ENCODE results near the gene VWA2. TPM values are rescaled to one million over a fixed set of nuclear protein-coding genes. Genes with fewer than 3 reads are reported as not detected.

Gene VWA2
- total and polyA plus RNA-seq, 2 of the 4 experiments (the other 2 are of a cell fraction), result not detected

GRCh38 chr10:114207349-114207748 is 31.7 kb upstream of the VWA2 start:
- H3K23ac ChIP-seq (ENCODE audit: low read depth, low read length), result no peak overlapping the region
- no peak overlapping the region for H3K14ac ChIP-seq (replicated peaks; ENCODE audit: low read depth, low read length)
- no peak overlapping the region for H2BK15ac ChIP-seq (ENCODE audit: low read depth, low read length)
- H3K56ac ChIP-seq (ENCODE audit: extremely low read depth, insufficient read depth, low read length), result no peak overlapping the region
- dilution Hi-C loops (cut with HindIII; ENCODE audit: low sequenced_read_pairs, unreplicated experiment) (no loop called here), intact Hi-C loops (cut with micrococcal nuclease) (no loop called here), in situ Hi-C loops (cut with MboI; ENCODE audit: low sequenced_read_pairs) (no loop called here)
- H3K4me1 ChIP-seq (ENCODE audit: control insufficient read depth, insufficient read depth, low read length), result no peaks in the 10 kb centered on the region
- H2BK20ac ChIP-seq (ENCODE audit: low read depth, low read length), result no peak overlapping the region
- H3K4me2 ChIP-seq (ENCODE audit: low read depth, low read length), result no peak overlapping the region
- WGBS, 2 experiments (ENCODE audit: extremely low coverage in 2 of 2, insufficient read length in 1 of 2), result 50% methylated on average over 1 of the region's 1 CpG; no CpG with 5 or more reads in 1 of the 2 experiments
- H3K18ac ChIP-seq (ENCODE audit: low read depth, low read length), result no peak overlapping the region
- no peak overlapping the region for H4K91ac ChIP-seq (ENCODE audit: insufficient read depth, low read depth, low read length)
- no TSS peak for BruUV-seq (replicated peaks)
- H3K36me3 ChIP-seq (ENCODE audit: control insufficient read depth, insufficient read depth, low read length), result no peaks in the 10 kb centered on the region
- H3K27me3 ChIP-seq (ENCODE audit: control insufficient read depth, insufficient read depth, low read length), result peaks cover 8% of the 10 kb centered on the region
- DNase-seq (no peak), ATAC-seq (ENCODE audit: low read depth) (no peak)
- no peak overlapping the region for H2BK5ac ChIP-seq (ENCODE audit: low read depth, low read length, poor library complexity, severe bottlenecking)
- no peak overlapping the region for H3K27ac ChIP-seq (ENCODE audit: insufficient read depth, low read length)
- no peak overlapping the region for H3K4me3 ChIP-seq (ENCODE audit: insufficient read depth, low read depth, low read length)
- H2BK120ac ChIP-seq (ENCODE audit: low read depth, low read length), result no peak overlapping the region
- H2AFZ ChIP-seq (replicated peaks; ENCODE audit: low read length, poor library complexity), result no peak overlapping the region
- TF ChIP-seq MXI1 (IDR thresholded peaks at IDR 0.05; ENCODE audit: borderline replicate concordance, low read depth, low read length), result no peak
- no peak for TF ChIP-seq BHLHE40 (IDR thresholded peaks at IDR 0.05; ENCODE audit: low read depth, low read length)
- no peak for TF ChIP-seq FOS (IDR thresholded peaks at IDR 0.05; ENCODE audit: low read depth, low read length)
- TF ChIP-seq NFE2L2 (IDR thresholded peaks at IDR 0.05; ENCODE audit: low read depth, low read length), result no peak
- no peak for TF ChIP-seq CTCF (conservative IDR thresholded peaks at IDR 0.05; ENCODE audit: low read depth, low read length)
- no peak for TF ChIP-seq CHD1 (IDR thresholded peaks at IDR 0.05; ENCODE audit: low read depth, low read length)
- TF ChIP-seq RAD21 (IDR thresholded peaks at IDR 0.05; ENCODE audit: low read length), result no peak
- no peaks in the 10 kb centered on the region for H3K9me3 ChIP-seq (ENCODE audit: control insufficient read depth, insufficient read depth, low read length)
- H3K9me1 ChIP-seq (ENCODE audit: insufficient read depth, low read length), result no peaks in the 10 kb centered on the region
- H3K4ac ChIP-seq (ENCODE audit: low read depth, low read length), result no peak overlapping the region
- no peaks in the 10 kb centered on the region for H4K20me1 ChIP-seq (ENCODE audit: insufficient read depth, low read length)
- ChIA-PET POLR2A (ENCODE audit: unreplicated experiment) (no interaction called here), CTCF (no interaction called here)
- H4K5ac ChIP-seq (ENCODE audit: low read depth, low read length), result no peak overlapping the region
- no peak overlapping the region for H4K8ac ChIP-seq (ENCODE audit: low read depth in 2 of 2, low read length in 2 of 2)
- no peak overlapping the region for H2AK9ac ChIP-seq (replicated peaks; ENCODE audit: low read depth, low read length, poor library complexity)
- H2AK5ac ChIP-seq (ENCODE audit: low read depth, low read length), result no peak overlapping the region
- H3K9ac ChIP-seq (ENCODE audit: low read depth, low read length), result no peak overlapping the region
- no peaks in the 10 kb centered on the region for H3K79me1 ChIP-seq (ENCODE audit: low read depth in 1 of 2, low read length in 2 of 2)
